HTR-8/SVneo (cell line): ENCODE data around the gene BOLL.
"Not testable (repeated sequence)": the region's sequence is repeated elsewhere in the genome, so short reads cannot be mapped to it uniquely, and the experiment has no call there.

Source experiments
- DNase-seq: peaks from one replicate; pipeline ENCODE4 v3.0.0; 2011; ENCODE audit warnings: low spot score, mixed read lengths; ENCODE audit not compliant: insufficient read length
- FAIRE-seq: peaks from 2 replicates; lab custom pipeline; 2011; peaks lifted over from hg19 to GRCh38; lab: Jason Lieb, UNC

Gene BOLL, protein sequence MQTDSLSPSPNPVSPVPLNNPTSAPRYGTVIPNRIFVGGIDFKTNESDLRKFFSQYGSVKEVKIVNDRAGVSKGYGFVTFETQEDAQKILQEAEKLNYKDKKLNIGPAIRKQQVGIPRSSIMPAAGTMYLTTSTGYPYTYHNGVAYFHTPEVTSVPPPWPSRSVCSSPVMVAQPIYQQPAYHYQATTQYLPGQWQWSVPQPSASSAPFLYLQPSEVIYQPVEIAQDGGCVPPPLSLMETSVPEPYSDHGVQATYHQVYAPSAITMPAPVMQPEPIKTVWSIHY

DNA sequence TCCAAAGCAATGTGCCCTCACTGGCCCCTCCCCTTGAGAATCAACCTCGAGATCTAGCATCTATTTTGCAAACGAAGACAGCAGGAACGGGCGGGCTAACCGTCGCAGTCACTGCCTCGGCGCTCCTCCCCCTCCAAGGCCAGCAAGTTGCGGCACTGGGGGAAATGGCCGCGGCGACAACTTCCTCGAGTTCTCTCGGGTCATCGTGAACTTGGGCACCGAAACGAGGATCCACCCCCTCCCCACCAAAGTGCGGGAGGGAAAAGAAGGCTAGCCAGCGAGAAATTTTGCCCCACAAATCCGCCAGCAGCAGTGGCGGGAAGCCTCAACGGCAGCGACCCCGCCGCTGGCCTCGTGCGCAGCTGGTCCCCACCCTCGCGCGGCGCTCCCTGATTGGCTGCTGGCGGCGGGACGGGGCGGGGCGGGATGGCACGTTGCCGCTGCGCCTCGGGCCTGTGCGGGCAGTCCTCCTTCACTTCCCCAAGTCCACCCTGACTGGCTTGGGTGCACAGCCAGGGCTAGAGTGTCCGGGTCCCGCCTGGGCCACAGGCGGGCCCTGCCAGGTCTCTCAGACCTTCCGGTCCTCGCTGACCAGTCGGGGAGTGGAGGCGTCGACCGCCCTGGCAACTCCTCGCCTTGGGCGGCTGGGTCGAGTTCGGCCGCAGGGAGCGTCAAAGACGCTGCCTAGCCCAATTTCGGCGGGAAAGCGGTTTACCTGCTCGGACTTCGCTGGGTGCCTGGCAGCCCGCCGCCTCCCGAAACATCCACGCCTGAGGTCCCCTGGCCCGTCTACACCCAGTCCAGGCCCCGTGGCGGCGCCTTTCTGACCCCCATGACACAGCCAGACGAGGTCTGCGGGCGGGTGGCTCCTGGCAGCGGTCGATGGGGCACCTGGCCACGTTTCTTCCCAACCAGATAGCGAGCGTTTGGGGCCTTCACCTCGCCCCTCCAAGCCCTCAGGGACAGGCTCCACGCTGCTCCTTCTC, at the start of gene BOLL:
Gene BOLL, minus strand, starts transcription at position 364 of the 986 bp plus-strand sequence. CDS start 3,469 bp downstream, outside the sequence.
- no peak for FAIRE-seq
- no peak for DNase-seq

DNA sequence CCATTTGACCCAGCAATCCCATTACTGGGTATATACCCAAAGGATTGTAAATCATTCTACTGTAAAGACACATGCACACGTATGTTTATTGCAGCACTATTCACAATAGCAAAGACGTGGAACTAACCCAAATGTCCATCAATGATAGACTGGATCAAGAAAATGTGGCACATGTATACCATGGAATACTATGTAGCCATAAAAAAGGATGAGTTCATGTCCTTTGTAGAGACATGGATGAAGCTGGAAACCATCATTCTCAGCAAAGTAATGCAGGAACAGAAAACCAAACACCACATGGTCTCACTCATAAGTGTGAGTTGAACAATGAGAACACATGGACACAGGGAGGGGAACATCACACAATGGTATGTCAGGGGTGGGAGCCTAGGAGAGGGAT, 49.7 kb upstream of the BOLL start:
- not testable (repeated sequence) for FAIRE-seq, DNase-seq

DNA sequence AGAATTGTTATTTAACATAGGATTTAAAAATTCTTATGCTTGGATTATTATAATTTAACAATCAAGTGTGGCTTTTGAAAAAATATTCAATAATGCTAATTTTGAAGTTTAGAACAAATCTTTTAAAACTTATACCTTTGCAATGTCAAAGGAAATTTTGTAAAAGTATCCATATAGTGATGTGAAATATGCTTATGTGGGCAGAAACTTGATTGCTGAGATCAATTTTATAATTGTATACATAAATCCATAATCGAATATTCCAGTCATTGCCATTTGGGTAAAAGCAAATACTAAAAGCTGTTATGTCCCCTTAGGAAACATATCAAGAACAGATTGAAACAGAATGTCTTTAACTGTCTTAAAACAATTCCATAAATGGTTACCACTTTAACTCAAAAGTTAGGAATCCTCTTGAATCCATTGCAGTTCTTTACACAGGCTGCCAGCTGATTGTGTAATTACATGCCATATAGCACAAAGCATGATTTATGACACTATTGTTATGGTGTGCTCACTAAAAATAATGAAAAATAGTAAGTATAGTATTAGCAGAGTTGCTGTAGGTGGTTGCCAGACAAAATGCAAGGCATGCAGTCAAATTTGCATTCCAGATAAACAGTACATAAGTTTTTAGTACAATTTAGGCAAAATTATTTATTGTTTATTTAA, 43.5 kb upstream of the BOLL start:
- DNase-seq, result no peak
- FAIRE-seq, result no peak

DNA sequence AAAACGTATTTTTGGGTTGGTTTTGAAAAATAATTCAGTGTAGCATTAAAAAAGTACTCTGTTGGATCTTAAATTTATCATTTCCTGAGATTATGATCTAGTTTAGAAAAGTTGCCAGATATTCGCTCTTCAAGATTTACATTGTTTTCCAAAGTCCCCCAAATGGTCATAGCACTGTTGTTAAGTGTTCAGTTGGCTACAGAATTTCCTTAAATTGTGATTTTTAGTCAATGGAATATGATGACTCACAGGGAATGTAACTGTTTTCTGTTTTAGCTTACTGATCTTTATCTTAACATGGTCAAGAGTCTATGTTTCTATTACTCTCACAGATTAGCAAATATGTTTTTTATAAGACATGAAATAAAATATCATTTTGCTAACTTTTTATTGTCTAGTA, 42.5 kb upstream of the BOLL start:
- no peak for DNase-seq
- no peak for FAIRE-seq

DNA sequence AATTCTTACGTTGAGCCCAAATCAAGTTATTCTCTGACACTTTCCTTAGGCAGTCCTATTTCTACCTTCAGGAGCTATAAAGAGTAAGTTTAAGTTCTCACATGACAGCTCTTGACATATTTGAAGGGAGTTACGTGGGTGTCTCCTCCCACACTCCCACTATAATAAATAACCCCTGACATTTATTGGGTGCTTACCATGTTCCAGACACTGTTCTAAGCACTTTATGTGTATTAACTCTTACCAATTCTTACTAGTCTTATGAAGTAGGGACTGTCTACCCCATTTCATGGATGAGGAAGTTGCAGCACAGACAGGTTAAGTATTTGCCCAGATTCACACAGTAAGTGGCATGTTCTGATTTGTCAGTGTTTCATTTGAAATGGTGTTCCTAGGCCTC, 37.2 kb upstream of the BOLL start:
- no peak for DNase-seq
- no peak for FAIRE-seq

DNA sequence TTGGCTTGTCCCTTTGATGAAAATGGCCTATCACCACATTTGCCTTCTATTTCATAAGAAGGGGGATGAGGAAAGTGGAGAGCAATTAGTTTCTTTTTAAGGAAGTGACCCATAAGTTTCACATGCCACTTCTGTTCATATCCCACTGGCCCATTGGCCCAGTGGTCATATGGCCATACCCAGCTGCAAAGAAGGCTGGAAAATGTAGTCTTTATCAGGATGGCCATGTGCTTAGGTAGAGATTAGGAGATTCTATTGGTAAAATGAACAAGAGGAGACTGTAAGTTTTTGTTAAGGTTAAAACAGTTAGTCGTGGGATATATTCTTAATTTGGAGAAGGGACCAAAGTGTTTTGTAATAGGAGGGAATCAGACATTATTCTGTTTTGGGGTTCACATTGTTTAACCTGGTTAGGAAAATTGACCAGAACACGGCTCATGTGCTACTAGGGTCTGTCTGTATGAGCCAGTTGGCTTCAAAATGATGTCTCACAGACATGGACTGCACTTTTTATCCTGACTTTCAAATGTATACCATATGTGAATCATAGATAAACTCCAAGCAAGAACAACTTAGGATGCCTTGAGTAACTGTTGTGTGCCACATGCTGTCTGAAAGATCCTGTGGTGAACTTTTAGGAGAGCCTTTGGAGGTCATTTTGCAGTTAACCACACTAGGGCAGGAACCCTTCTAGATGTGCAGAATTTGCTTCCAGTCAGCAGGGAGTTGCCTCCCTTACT, 36.6 kb upstream of the BOLL start:
- DNase-seq (no peak), FAIRE-seq (peak; percentile 20)

DNA sequence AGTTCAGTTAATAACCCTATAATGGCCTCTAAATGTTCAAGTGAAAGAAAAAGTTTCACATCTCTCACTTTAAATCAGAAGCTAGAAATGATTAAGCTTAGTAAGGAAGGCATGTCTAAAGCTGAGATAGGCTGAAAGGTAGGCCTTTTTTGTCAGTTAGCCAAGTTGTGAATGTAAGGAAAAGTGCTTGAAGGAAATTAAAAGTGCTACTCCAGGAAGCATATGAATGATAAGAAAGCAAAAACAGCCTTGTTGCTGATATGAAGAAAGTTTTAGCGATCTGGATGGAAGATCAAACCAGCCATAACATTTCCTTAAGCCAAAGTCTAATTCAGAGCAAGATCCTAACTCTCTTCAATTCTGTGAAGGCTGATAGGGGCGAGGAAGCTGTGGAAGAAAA, 29.4 kb upstream of the BOLL start:
- DNase-seq, result no peak
- no peak for FAIRE-seq

DNA sequence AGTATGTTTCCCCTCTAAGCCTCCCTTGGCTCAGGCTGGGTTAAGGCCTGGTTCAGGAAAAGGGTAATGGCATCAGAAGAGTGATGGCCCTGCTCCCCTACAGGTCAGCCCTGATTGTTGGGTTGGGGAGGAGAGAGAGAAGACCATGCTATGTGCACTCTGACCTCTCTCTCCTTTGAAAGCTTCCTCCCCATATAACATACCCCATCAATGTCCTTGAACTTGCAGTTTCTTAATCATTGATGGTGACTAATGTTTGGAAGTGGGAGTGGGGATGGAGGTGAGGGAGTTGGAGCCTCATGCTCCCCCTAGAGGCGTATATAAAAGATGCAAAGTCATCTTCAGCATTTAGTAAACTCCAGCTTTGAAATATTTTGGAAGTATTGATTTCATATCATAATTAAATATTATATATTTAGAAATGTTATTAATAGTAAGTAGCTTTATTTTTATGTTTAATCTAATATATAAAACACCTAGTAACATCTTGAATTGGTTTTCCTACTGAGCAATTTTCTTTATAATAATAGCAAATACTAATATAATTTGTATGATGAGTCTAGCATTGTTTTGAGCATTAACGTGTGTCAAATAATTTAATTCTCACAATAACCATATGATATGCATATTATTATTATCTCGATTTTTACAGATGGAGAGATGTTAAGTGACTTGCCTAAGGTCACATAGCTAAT, 28.1 kb upstream of the BOLL start:
- FAIRE-seq (no peak), DNase-seq (no peak)

DNA sequence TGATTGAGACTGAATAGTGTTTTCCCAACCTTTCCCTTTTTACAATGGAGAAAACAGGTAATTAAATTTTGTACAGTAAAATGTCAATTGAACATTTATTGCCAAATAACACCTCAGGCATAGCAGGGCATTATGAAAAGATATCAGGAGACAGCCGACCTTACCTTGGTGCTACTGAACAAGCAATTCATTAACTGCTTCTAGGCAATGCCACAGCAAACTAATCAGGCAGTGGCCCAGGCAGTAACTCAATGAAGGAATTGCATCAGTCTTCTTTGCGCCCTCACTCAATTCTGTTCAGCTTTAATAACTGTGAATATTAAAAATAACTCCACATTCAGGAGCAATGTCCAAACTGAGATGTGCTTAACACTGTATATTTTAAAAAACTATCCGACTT, 25.4 kb upstream of the BOLL start:
- DNase-seq (no peak), FAIRE-seq (no peak)

DNA sequence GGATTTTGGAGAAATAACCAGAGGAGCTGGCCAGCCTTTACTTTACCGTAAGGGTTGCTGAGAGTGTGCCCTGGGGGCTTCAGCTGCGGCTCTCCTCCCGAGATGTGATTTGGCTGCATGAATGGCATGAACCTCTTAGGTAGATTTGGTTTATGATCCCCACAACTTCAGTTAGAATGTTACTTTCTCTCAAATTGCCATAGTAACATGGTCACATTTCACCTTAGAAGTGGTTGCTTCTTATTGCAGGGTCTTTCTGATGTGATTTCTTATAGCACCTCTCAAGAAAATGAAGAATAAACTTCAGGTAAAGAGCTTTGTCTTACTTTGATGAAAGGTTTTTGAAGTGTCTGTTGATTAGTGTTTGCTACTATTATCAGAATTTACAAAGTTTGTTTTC, 24.9 kb upstream of the BOLL start:
- no peak for DNase-seq
- no peak for FAIRE-seq

DNA sequence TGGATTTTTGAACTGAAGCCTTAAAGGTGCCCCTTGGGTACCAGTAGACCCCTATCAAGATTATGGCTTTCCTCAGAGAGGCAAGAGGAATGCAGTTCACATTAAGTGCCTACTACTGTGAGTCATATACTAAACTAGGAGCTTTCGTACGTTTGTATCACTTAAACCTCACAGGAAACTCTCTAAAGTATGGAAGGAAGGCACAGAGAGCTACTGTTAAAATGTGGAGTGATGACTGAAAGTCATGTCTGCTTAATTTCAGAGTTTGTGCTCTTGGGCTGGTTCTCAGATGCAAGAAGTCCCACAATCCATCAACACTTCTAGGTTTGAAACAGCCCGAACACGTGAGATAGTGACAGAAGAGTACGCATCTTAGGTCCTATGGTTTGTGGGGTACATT, 23.9 kb upstream of the BOLL start:
- DNase-seq (no peak), FAIRE-seq (no peak)

DNA sequence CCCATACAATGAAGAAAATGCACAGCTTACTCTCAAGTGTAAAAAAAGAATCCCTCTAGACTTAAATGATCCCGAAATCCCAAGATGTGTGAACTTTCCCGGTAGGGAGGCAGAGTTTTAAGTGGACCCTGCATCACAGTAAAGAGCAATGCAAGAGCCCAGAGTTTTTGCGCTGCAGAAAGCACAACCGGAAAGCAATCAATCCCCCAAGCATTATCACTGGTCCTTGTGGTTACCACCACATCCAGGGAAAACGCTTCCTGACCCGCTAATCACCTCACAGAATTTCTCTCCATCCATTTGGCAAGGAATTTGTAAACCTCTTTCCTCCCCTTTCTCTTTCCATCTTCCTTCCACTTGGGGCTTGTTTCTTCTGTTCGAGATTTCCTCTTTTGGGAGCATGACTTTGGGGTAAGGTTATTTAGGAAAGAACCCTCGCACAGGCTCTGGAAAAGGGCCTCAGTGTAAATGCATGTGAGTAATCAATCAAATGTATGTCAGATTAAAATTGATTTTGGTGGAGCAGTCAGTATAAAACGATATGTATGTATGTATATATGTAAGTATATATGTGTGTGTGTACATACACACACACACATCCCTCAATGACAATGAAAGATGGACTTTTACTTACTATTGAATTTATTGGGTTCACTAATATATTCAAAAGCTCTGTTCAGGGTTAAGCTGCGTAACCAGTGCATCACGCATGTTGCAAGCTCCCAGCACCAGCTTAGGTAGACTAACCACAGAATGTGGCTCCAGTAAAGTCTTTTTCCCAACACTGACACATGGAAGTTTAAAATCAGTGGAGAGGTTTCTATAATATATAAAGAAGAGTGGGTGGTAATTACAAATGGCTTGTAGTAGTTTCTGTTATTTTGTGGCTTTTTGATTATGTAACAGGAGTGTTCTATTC, 20.9 kb upstream of the BOLL start:
- FAIRE-seq, result no peak

DNA sequence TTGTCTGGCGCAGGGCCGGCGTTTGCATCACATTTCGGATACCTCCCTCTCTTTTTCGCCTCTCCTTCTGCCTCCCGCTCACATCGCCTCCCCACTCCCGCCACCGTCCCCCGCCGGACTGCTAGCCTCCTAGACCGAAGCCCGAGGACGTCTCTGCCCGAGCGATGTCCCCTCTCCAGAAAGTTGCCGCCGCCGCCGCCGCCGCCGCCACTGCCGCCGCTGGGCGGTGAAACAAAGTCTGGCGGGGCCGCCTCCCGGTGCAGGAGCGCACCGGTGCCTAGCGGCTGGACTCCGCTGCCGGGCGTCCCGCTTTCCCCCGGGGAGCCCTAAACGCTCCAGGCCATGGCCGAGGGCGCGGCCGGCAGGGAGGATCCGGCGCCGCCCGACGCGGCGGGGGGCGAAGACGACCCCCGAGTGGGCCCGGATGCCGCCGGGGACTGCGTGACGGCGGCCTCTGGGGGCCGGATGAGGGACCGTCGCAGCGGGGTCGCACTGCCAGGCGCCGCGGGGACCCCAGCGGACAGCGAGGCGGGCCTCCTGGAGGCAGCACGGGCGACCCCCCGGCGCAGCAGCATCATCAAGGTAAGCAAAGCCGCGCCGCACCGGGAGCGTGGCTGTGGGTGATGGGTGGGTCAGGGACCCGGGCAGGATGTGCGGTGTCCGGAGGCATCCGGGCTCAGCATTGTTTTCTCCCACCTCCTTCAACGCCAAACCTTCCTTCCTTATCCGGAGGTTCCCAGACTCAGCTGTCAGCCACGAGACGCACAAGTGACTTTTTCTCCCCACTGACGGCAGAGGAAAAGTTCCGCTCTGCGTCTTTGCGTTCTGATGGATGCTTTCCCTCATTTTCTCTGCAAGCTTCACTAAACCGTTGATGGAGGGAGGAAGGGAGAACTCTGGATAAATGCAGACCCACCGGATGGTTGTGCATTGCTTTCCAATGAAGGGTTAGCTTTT, 19.9 kb upstream of the BOLL start:
- FAIRE-seq (no peak), DNase-seq (no peak)

More for the DNA sequence above, 20.9 kb upstream of the BOLL start:
- no peak for DNase-seq

DNA sequence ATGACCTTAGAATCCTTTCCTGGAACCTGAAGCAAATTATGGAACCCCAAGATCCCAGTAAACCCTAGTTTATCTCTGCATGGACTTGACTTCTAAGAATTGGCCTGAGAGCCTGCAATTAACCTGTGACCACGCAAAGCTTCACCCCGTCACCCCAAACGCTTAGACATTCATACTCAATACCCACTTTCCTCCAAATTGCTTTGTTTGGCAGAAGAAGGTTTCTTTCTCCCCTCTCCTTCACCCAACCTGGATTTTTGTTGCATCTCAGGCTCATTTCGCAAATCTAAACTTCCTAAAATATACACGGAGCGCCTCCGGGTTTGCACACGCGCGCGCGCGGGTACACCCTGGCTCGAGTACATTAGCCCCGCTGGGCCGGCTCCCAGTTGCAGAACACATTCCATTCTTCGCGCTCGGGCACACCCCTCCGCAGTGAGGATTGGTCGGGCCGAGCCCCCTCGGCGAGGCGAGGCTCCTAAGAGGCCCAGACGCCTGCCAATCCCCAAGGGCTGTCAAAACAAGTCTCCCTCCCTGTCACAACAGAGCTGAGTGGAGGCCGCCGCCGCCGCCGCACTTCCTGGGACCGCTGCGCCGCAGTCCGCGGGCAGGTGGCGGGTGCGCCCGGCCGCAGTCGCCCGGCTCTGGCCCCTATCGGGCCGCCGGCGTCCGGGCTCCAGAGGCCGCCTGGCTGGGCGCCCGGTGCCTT, 19.1 kb upstream of the BOLL start, which contains the start of gene PLCL1:
Gene PLCL1, plus strand, starts transcription at position 545 of the 709 bp plus-strand sequence.
- FAIRE-seq, result peak; percentile 48
- peak; percentile 88 for DNase-seq

DNA sequence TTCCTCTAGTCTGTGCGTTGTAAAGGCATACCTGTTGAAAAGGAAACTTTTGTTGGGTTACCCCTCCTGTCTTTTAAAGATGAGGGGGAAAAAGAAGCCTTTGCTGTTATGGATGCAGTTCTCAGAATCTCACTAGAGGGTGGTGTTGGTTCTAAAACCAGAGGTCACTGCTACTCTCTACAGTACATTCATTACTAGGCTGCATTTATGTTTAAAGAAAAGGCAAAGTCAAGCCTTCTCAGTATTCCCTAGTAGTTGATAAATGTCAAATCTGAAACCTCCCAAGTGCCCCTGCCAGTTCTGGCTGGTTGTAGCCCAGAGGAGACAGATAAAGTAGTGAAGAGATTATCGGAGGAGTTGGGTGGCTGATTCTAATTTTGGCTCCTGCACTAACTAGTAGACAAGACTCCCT, 17.9 kb upstream of the BOLL start:
- DNase-seq (peak; percentile 25), FAIRE-seq (peak; percentile 49)

DNA sequence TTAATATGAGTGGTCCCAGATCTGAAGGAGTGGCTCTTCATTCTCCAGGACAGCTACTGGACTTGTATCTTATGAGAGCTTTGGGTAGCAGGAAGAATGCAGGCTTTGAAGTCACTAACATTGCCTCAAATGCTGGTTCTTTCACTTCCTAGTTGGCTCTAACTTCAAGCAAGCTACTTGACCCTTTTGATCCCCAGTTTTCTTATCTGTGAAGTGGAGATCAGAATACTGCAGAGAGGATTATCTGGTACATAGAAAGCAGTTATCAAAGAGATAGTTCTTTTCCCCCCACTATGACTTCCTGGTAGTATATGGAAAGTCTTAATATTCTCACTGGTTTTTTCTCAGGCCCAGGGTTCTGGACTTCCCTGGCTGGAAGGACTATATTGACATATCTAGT, 15.9 kb upstream of the BOLL start:
- DNase-seq (no peak), FAIRE-seq (no peak)

DNA sequence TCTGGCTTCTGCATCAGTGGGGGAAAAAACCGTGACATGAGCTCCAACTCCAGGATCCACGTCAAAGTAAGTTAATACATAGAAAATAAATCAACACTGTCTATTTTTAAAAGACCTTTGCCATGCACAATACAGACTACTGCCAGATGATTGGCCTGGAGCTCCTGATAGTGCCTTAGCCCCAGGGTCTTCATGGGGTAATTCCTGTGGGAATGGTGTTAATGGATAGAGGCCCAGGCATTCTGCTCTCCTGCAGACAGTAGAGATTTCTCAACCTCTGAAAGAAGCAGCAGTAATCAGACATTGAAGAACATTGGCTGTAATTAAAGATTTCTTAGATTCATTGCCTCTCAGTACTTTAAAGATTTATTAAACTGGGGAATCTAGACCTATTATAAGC, 15.0 kb upstream of the BOLL start:
- DNase-seq (no peak), FAIRE-seq (no peak)
